HG02852 (cell line): ENCODE measurements around the gene ISM1.
A peak's percentile ranks its signal among the peaks of the same experiment; 100 is the strongest.

ENCODE experiments used
- ATAC-seq: cut with Tn5 transposase; IDR thresholded peaks from one replicate; pipeline ENCODE4 v1.9.1; 2021; ENCODE audit warnings: mild to moderate bottlenecking, moderate library complexity; ENCODE audit not compliant: unreplicated experiment

ISM1 gene

DNA sequence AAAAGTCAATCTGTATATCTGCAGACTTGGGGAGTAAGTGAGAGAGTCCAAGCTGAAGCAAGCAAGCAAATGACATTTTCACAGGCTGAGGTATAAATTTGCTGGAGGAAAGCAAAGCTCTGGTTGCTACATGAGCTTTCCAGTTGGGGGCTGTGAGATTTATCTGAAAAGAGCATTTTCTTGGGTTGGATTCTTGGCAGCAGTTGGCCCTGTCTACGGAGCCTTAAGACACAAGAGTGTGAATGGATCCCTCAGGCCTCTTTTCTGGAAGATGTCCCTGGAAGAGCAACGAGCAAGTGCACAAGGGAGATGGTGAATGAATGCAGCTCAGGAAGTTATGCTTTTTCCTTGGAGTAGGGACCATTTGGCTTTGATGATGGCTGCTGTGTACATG lies 30.8 kb downstream of the ISM1 start:
- ATAC-seq: no peak

DNA sequence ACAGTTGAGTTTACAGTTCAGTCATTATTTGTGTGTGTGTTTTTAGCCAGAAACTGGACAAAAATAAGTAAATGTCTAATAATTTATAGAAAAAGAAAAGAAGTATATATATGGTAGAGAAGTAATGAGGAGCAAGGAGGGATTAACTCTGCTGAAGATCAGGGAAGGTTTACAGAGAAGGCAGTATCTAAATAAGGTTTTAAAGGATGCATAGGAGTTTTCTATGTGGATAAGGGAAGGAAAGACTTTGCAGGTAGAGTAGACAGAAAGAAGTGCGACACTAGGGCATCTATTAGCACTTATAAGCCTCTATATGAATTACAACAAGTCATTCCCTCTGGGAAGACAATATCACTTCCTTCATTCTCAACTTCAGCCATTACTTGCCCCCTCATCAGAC lies 34.3 kb downstream of the ISM1 start:
- ATAC-seq: no peak

DNA sequence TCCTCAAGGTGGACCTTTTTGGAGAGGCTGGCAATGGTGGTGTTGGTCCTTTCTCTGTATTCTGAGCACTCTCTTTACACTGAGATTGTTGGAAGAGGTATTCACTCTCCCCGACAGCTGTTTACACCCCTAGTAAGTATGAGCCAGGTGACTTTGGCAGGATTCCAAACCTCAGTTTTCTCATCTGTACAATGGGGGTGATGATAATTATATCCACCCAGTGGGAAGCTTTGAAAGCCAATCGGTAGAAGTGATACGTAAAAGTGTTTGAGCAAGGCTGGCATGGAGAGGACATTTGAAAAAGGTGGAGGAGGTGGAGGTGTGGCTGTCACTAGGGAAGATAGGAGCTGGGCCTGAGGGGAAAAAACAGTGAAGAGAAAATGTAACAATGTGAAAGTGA lies 35.5 kb downstream of the ISM1 start:
- ATAC-seq: no peak

DNA sequence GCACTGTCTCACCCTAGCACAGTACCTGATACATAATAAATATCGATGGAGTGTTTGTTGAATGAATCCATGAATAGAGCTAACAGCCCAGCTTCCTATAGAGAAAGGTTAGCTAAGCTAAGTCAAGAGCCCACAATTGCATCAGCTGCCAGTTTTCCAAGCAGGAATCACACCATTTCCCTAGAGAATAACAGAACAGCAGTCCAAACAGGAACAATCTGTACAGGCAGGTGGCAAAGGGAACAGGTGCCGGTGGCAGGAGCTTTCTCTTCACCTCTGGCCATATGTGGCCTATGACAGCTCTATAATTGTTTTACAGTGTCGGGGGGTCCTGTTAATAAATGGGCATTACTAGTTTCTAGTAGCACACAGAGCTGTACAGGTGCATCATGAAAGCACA lies 38.8 kb downstream of the ISM1 start:
- ATAC-seq: no peak

DNA sequence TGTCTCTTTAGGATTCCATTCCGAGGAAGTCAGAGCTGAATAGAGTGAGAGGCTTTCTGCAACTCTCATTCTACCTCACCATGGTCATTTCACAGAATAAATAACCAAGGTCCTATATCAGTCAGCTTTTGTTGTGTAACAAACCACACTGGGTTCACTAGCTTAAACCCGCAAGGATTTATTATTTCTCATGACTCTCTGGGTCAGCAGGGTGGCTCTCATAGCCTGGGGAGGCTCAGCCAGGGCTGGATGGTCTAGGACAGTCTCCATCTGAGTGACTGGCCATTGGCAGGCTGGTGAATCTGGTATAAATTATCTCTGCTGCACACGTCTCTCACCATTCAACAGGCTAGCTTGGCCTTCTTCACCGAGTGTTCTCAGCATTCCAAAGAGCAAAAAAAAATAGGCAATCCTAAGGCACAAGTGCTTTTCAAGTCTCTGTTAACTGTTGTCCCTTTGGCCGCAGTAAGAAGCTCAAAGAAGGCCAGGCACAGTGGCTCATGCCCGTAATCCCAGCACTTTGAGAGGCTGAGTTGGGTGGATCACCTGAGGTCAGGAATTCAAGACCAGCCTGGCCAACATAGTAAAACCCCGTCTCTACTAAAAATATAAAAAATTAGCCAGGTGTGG lies 39.7 kb downstream of the ISM1 start:
- no peak for ATAC-seq

DNA sequence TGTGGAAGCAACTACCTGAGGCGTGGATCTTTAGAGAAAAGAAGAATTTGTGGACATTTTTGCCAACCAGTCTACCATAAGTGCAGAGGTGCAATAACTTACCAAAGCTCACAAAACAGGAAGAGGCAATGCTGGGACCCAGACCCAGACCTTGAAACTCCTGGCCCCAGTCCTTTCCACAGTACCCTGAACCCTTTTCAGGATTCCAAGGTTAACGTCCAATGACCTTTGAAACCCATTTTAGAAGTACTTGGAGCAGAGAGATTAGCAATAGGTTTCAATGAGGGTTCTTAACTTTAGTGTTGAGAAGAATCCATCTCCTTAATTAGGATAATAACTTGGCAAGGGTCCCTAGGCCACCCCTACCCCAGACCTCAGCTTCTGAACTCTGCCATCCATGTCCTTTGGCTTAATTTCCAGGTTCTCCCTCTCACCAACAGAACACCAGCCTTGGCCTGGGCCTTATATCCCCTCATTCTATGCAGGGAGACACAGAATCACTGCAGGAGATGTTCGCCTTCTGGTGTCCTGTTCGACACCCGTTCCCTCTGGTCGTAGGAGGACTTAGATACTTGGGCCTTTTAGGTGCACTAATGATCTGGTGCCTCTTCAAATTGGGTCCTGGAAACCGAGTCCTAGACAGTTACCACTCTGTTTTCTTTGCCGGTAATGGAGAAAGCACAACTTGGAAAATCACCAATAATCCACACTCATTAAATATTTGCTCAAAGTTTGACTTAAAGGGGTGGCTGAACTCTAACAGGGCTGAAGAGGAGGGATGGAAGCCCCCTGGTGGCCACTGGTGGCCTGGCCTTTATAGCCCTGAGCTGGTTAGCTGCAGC lies 40.6 kb downstream of the ISM1 start:
- ATAC-seq: peak; percentile 79

DNA sequence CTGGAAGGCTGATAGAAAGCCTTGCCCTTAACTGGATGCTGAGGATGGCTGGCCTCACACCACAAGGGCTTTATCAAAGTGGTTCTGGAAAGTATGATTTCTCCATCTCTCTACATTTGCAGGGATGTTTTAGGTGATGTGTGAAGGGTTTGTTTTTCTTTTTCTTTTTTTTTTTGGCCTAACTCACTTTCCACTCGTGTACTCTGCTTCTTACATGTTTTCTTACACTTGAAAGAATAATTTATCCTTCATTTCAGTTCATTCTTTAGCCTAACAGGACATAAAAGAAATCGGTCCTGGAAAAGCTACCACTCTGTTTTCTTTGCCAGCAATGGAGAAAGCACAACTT lies 41.2 kb downstream of the ISM1 start:
- ATAC-seq: no peak

DNA sequence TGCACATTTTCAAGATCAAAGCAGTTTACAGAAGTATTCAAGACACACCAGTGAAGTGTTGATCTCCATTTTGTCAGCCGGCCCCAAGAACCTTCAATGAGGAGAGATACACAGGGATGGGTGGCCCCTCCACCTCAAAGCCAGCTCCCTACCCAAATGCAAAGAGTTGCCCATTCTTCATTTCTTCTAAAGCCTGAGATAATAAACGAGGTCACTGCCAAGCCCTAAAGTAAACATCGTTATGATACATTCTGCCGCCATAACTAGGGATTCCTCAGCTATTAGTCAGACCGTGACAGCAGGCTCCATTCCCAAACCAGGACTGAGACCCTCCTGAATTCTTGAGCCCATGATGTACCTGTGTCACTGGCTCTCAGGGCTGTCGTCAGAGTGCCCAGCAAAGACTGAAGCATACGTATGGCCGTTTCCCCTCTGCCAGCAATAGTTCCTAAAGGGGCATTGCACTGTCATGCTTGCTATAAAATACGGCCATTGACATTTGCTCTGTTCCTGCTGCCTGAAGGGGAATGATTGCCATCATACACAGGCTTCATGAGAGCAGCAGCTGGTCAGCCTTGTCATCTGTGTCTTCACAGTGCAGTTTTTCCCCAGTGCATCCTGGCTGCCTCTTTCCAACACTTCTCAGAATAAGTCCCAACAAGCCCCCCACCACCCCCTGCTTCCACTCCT lies 41.7 kb downstream of the ISM1 start:
- ATAC-seq: no peak

DNA sequence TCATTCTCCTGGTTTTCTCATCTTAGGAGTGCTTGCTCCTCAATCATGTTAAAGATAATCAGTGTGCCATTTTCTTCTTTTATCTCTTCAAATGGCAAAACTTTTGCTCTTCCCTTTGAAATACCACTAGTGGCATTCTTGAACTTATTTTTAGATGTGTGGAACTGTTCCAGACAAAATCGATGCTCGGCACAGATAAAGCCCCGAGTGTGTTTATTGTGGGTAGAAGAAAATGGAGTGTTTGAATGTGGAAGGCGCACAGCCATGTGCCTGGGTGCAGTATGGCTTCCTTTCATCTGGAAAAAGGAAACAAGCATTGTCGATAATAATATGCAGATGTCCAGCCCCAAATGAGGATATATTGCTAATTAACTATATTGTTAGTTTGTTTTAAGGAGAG lies 42.4 kb downstream of the ISM1 start:
- no peak for ATAC-seq

DNA sequence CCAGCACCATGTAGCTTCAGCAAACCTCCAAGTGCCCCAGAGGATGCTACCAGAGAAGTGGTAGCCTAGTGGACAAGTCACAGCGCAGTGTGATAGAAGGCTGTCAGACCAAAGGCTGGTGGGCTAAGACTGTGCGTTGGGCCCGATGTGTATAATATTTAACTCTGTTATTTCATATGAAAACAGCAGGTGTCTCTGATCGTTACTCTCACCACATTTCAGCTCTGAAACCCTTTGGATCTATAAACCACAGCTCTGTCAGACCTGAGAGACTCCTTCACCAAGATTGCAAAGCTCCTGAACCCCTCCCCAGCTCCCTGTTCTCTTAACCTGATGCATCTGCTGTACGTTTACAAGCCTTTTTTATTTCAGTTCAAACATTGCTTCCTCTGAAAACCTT lies 43.8 kb downstream of the ISM1 start:
- ATAC-seq: no peak

DNA sequence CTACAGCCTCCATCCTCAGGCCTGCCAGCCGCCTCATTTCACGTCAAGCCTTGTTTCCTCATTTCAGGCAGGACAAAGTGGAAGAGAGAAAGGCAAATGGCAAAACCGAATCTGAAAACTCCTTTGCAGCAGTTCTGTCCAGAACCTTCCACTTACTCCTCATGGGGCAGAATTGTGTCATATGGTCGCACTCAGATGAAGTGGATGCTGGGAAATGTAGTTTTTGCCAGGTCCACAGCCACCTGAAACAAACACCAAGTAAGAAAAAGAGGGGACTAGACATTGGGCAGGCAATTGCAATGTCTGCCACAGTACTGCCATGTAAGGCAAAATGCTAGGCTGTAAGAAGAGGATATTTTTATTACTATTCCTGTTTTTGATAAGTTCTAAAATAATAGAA lies 44.9 kb downstream of the ISM1 start:
- no peak for ATAC-seq

DNA sequence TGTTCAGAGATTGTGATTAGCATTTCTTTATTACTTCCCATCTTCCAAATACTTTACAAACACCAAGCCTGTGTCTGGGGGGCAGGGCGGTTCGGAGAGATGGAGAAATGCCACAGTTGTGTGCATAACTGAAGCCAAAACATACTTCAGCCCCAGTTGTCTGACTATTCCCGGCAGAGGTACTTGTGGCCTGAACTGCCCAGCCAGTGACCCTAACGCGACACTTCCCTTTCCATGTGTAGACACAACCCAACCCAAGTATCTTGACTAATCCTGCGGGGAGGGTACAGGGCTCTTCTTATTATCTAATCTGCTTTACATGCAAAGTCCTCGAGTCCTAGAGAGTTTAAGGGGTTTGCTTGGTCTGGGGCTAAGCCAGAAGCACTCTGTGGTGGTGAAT lies 46.2 kb downstream of the ISM1 start:
- ATAC-seq: no peak

DNA sequence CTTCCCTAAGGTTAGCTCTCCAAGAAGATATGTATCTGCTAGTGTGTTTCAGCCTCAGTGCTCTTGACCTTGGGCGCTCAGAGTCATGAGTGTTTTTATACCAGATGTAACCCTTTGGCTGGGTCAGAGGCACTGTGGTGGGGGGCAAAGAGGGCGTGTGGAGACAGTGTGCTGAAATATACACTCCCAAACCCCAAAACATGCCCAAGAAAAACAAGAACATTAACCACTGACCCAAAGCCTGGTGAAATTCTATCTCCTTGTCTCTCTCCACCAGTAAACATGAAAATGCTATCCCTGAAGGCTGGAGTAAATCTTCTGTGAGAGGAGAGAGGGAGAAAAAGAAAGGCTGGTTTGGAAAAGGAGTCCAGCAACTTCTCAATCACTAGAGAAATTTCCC lies 47.9 kb downstream of the ISM1 start:
- ATAC-seq: no peak

DNA sequence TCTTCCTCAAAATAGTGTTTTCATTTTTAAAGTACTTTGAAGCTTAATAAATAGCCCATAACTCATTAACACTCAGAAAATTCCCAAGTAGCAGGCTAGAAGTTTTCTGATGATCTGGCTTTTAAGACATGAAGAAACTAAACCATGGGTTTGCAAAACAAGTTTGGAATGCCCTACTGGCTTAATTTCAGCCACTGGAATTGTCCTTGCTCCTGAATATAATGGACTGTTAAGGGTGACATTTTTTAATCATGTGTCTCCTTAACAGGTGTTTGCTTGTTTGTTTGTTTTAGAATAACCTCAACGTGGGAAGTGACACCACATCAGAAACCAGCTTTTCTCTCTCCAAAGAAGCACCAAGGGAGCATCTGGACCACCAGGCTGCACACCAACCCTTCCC lies 49.1 kb downstream of the ISM1 start:
- no peak for ATAC-seq

DNA sequence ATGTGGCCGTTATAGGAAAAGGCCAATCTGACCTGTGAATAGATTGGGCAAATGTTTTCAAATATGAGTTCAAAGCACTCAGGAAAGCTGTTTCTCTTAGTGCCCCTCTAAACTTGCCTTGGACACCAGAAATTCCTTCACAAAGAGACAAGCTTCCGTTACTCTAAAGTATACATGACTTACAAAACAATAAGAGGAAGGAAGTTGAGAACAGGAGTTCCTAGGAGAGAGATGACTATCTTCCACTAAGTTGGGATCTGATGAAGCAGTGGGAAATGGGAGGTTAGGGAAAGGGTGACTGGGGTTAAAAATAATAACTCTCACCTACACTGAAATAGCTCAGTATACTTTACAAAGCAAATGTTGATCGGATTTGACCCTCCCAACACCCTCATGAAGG lies 50.0 kb downstream of the ISM1 start:
- ATAC-seq: no peak

DNA sequence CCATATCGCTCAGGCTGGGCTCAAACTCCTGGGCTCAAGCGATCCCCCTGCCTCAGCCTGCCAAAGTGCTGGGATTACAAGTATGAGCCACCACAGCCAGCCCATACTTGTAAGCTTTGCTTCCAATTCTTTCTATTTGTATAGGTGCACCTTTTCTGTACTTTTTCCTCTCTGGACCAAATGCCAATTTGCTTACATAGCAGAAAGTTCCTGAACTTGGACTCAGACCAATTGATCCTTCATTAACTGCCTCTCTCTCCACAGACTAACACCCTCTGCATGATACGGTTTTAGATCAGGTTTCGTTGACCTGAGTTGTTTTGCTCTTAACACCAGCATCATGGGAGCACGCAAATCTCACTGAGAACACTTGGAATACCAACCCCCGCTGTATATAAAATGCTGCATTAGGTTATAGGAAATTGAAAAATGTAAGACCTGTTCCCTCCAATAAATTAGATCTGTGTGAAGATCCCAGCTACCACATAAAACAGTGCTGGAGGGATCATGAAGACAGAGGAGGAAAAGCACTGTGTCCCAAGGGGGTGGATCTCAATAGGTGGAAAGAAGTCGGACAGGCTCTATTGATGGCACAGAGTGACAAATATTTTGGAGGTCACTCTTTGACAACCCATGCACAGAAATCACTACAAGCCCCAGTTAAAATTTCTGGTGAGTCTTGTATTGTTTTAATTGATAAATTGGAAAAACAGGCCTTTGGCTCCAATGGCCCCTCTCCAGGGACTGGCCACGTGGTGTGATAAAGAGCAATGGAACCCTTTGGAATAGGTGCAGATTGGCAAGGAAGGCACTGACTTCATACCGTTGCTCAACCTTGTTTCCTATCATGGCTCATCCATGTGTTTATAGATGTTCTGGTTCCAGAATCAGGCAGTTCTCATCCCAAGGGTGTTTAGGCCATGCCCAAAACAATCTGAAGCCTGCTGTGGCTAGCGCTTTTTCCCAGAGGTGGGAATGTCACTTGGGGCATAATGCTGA lies 51.2 kb downstream of the ISM1 start:
- ATAC-seq: no peak

DNA sequence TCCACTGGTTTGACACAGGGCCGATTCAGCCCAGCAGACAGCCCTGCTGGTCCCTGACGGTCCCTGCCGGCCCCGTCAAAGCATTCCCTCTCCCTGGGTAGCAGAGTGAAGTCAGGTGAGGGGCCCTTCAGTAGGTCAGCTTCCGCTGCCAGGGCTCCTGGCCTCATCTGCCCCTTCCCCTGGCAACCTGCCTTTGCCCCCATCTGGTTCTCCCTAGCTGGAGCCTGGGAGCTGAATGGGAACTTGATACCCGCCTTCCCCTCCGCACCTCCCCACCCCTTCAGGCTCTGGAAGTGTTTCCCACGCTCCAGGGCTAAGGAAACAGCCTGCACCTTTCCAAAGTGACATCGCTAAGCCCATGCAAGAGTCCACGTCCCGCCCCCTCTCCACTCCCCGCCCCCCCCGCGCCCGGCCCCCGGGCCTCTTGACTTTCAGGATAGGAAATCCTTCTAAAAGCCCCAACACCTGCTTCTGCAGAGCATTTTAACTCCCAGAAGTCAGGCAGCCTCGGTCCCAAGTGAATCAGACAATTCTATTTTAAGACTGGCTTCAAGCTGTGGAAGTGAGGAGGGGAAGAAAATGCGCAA lies 53.3 kb downstream of the ISM1 start:
- ATAC-seq: no peak

DNA sequence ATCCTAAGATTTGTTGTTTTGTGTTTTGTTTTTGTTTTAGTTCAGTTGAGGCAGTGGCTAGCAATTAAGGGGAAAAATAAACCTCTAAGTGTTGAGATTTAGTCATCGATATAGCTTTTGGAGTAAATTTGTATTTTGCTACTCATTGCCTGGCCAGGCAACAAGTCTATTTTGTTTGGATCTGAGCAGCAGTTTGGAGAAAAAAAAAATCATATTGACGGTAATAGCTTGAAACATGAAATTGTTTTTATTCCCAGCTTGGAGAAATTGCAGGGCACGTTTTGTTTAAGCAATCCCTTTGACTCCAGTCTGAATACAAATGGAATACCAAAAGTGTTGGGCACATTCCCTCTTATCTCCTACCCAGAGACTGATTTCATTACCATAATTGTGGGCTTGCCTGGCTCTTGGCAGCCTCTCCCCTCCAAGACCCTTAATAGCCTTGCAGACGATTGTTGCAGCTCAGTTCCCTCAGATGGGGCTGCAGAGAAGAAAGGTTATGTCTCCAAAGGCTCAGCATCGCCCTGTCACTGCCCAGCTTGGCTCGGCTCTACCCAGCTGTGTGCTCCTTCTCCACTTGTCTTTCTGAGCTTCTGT lies 56.0 kb downstream of the ISM1 start:
- ATAC-seq: no peak

DNA sequence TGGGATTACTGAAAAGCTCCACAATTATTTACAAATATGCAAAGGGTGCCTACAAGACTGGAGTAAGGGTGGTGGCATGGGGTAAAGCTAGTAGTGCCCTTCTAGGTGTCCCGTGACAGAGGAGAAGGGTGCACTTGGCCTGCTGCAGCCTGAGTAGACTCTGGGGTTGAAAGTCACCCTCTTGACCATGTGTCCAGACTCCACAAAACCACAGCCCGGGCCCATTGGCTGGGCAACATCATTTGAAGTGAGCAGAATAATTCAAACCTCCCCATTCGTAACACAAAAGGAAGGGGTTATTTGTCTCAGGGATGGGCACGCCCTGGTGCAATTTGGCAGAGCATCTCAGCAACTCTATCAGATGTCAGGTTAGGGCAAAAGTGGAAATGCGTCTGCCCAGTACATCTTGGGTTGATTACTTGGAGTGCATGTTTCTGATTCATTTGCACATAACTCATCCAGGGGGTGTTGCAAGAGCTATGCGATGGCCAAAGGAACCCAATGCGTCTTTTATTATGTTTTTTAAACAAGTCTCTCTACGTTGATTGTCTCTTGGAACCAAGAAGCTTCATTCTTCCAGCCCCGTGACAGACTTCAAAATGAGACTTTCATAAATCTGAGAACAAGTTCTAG lies 56.7 kb downstream of the ISM1 start:
- ATAC-seq: no peak
